C4-2B (cell line): ENCODE measurements around the gene ANK3.

Experiments
- CTCF ChIP-seq: fragments of 450-650 bp; conservative IDR thresholded peaks from 2 replicates; pipeline ENCODE4 v1.5.1; 2017; ENCODE audit warnings: mild to moderate bottlenecking
- ZFX ChIP-seq: fragments of 450-650 bp; IDR thresholded peaks from 2 replicates; pipeline ENCODE4 v1.6.1; 2017

- TF ChIP-seq CTCF (no peak), ZFX (no peak)
Measured at GRCh38 chr10:60309371-60309770, 80.3 kb downstream of the ANK3 start.
